Smooth muscle cell (in vitro differentiated cells): ENCODE results near the gene AARSD1. TPM values are rescaled to one million over a fixed set of nuclear protein-coding genes. Genes with fewer than 3 reads are reported as not detected.

Source experiments
- DNase-seq: peaks from one replicate; lab custom pipeline; 2025; ENCODE audit not compliant: unreplicated experiment; lab: John Stamatoyannopoulos, UW
- H2AFZ ChIP-seq: fragments of 200-600 bp; sonication (generic); 2 replicates; pipeline ENCODE4 v1.6.0; 2016; ENCODE audit warnings: antibody characterized with exemption, low read depth, mild to moderate bottlenecking
- H3F3A ChIP-seq: fragments of 200-600 bp; sonication (generic); 2 replicates; pipeline ENCODE4 v1.6.0; 2017; ENCODE audit warnings: antibody characterized with exemption, low read depth
- H3K27ac ChIP-seq: fragments of 200-600 bp; sonication (generic); 2 replicates; pipeline ENCODE4 v1.5.1; 2016; ENCODE audit warnings: low read depth, mild to moderate bottlenecking
- H3K27me3 ChIP-seq: fragments of 200-600 bp; sonication (generic); 2 replicates; pipeline ENCODE4 v1.6.1; 2016; ENCODE audit warnings: low read depth, mild to moderate bottlenecking
- H3K36me3 ChIP-seq: fragments of 200-600 bp; sonication (generic); 2 replicates; pipeline ENCODE4 v1.5.1; 2016; ENCODE audit warnings: low read depth
- H3K4me1 ChIP-seq: fragments of 200-600 bp; sonication (generic); 2 replicates; pipeline ENCODE4 v1.5.1; 2016; ENCODE audit warnings: low read depth
- H3K4me2 ChIP-seq: fragments of 200-600 bp; sonication (generic); 2 replicates; pipeline ENCODE4 v1.6.0; 2016; ENCODE audit warnings: mild to moderate bottlenecking
- H3K4me3 ChIP-seq: fragments of 200-600 bp; sonication (generic); 2 replicates; pipeline ENCODE4 v1.5.1; 2016; ENCODE audit warnings: mild to moderate bottlenecking
- H3K79me2 ChIP-seq: fragments of 200-600 bp; sonication (generic); 2 replicates; pipeline ENCODE4 v1.6.0; 2016; ENCODE audit warnings: low read depth, mild to moderate bottlenecking
- H3K9ac ChIP-seq: fragments of 200-600 bp; sonication (generic); 2 replicates; pipeline ENCODE4 v1.6.0; 2016; ENCODE audit warnings: low read depth
- H3K9me3 ChIP-seq: fragments of 200-600 bp; sonication (generic); replicated peaks from 2 replicates; pipeline ENCODE4 v1.5.1; 2016; ENCODE audit warnings: low read depth
- H4K20me1 ChIP-seq: fragments of 200-600 bp; sonication (generic); 2 replicates; pipeline ENCODE4 v1.6.0; 2016; ENCODE audit warnings: low read depth
- WGBS: methylation state at CpG from one replicate; pipeline ENCODE4 v1.1.7; 2016; ENCODE audit warnings: low lambda C conversion rate; 5-methylcytosine and 5-hydroxymethylcytosine counted together
- polyA plus RNA-seq: library from polyadenylated mRNA; unstranded; fragments of >200 nt; fragmentation: Nextera tagmentation; extraction: Ambion mirVana; gene quantifications from 2 replicates; pipeline ENCODE4 v1.2.1, GENCODE V29; 2016
- small RNA-seq: library from RNA; depleted of rRNA; stranded (forward); fragments of <200 nt; gene quantifications from one replicate; pipeline ENCODE3, GENCODE V24; 2014
- total RNA-seq: library from RNA; depleted of rRNA; stranded (reverse); fragments of >200 nt; gene quantifications from 2 replicates; pipeline ENCODE4 v1.2.3, GENCODE V29; 2014
- TF ChIP-seq, protein P1 (sequence below): fragments of 200-600 bp; sonication (generic); IDR thresholded peaks from 2 replicates; pipeline ENCODE4 v1.5.1; 2017; ENCODE audit warnings: borderline replicate concordance, mild to moderate bottlenecking, antibody characterized with exemption; ENCODE audit not compliant: insufficient read depth, poor library complexity, severe bottlenecking

AARSD1 gene
- total and polyA plus RNA-seq, 2 experiments from 2014 or later: 22.0 to 48.0 TPM

DNA sequence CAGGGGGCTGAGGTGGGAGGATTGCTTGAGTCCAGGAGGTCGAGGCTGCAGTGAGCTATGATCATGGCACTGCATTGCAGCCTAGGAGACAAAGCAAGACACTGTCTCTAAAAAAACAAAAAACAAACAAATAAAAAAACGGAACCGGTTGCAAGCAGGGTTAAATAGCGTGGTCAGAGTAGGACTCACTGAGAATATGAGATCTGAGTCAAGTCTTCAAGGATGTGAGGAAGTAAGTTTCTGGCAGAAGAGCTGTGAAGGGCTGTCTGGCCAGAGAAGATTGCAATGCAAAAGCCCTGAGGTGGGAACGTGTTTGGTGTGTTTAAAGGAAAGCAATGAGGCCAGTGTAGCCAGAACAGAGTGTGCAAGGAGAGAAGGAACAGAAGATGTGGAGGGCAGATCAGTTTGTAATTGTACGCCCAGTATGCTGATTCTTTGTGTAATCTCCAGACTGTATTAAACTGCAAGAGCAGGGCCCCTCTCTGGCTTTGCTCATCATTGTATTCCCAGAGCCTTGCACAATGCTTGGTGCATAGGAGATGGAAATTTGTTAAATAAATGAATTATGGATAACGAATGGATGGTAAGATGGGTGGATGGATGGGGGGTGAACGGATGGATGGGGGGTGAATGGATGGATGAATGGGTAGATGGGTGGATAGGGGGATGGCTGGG, 57.3 kb downstream of the AARSD1 start:
- Histone ChIP-seq H3K9me3 (no peaks in the 10 kb centered on the region), H3K9ac (no peak overlapping the region), H4K20me1 (no peaks in the 10 kb centered on the region), H3K4me2 (no peak overlapping the region), H3K27me3 (peaks cover 29% of the 10 kb centered on the region), H2AFZ (no peak overlapping the region), H3K36me3 (no peaks in the 10 kb centered on the region), H3F3A (no peaks in the 10 kb centered on the region), H3K4me1 (no peaks in the 10 kb centered on the region), H3K79me2 (no peaks in the 10 kb centered on the region), H3K27ac (no peak overlapping the region), H3K4me3 (no peak overlapping the region)
- TF ChIP-seq, protein P1, sequence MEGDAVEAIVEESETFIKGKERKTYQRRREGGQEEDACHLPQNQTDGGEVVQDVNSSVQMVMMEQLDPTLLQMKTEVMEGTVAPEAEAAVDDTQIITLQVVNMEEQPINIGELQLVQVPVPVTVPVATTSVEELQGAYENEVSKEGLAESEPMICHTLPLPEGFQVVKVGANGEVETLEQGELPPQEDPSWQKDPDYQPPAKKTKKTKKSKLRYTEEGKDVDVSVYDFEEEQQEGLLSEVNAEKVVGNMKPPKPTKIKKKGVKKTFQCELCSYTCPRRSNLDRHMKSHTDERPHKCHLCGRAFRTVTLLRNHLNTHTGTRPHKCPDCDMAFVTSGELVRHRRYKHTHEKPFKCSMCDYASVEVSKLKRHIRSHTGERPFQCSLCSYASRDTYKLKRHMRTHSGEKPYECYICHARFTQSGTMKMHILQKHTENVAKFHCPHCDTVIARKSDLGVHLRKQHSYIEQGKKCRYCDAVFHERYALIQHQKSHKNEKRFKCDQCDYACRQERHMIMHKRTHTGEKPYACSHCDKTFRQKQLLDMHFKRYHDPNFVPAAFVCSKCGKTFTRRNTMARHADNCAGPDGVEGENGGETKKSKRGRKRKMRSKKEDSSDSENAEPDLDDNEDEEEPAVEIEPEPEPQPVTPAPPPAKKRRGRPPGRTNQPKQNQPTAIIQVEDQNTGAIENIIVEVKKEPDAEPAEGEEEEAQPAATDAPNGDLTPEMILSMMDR: no peak
- 82% methylated on average over 8 of the region's 8 CpGs for WGBS
- no peak for DNase-seq

DNA sequence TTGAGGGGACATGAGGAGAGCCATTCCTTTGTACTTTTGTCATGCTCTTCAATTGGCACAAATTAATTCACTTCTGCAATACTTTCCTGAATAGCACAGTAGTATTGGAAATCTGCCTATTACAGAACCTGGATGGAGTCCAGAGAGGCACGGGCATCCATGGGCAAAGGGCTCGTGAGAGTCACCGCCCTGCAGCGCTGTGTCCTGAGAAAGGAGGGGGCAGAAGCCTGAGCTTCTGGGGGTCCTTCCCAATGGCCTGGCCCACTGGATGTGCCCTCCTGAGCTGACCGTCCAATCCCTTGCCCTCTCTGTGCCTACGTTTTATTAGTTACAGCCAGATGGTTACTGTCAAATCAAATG, 60.2 kb downstream of the AARSD1 start:
- Histone ChIP-seq H3K79me2 (no peaks in the 10 kb centered on the region), H3K9me3 (no peaks in the 10 kb centered on the region), H3K4me1 (no peaks in the 10 kb centered on the region), H3F3A (no peaks in the 10 kb centered on the region), H3K36me3 (no peaks in the 10 kb centered on the region), H4K20me1 (no peaks in the 10 kb centered on the region), H3K27me3 (peaks cover 16% of the 10 kb centered on the region), H3K4me3 (no peak overlapping the region), H3K27ac (no peak overlapping the region), H3K4me2 (no peak overlapping the region), H2AFZ (no peak overlapping the region), H3K9ac (no peak overlapping the region)
- WGBS: 91% methylated on average over 6 of the region's 6 CpGs
- DNase-seq: no peak
- TF ChIP-seq, protein P1: no peak

DNA sequence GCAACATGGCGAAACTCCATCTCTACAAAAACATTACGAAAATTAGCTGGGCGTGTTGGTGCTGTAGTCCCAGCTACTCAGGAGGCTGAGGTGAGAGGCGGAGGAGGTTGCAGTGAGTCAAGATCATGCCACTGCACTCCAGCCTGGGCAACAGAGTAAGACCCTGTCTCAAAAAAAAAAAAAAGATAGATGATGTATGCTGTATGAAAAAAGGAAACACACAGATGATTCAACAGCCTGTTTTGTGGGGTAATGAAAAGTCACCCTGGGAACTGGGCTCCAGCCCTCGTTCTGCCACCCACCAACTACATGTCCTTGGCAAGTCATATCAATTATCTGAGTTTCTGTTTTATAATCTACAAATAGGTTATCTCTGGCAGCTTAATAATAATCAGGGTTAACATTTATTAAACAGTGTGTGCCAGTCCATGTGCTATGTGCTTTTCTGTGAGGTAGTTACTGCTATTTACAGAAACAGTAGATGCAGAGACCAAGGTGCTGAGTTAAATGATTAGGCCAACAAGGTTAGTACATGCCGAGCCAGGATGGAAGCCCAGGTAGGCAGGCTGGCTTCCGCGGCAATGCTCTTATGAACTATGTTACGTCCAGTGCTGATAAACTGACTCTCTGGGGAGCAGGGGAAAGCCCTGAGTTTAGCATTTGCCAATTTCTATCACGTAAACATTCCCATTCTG, 62.6 kb downstream of the AARSD1 start:
- no peaks in the 10 kb centered on the region for H3K79me2 ChIP-seq
- H3K4me3 ChIP-seq: no peak overlapping the region
- peaks cover 11% of the 10 kb centered on the region for H3K27me3 ChIP-seq
- H3F3A ChIP-seq: no peaks in the 10 kb centered on the region
- H3K4me2 ChIP-seq: no peak overlapping the region
- no peak overlapping the region for H3K27ac ChIP-seq
- H3K9me3 ChIP-seq: no peaks in the 10 kb centered on the region
- H4K20me1 ChIP-seq: no peaks in the 10 kb centered on the region
- H3K9ac ChIP-seq: no peak overlapping the region
- H3K36me3 ChIP-seq: no peaks in the 10 kb centered on the region
- WGBS: 90% methylated on average over 10 of the region's 10 CpGs
- TF ChIP-seq, protein P1: no peak
- H3K4me1 ChIP-seq: no peaks in the 10 kb centered on the region
- H2AFZ ChIP-seq: no peak overlapping the region
- no peak for DNase-seq

Small RNA genes lying within 50 kb of the gene (small RNA-seq; reads per million reads assigned to genes)
- gene AARSD1 (0.76 reads per million, percentile 25 among the genes with 10 or more reads in this experiment), gene RF00561 (not detected)

Other genes with a start within 250 kb of the AARSD1 start
- gene EZH1, start 219.4 kb downstream of the AARSD1 start, total RNA-seq: 15.6 and 19.4 TPM in 2 replicates
- gene EZH1, start 219.4 kb downstream of the AARSD1 start, polyA plus RNA-seq: 8.0 and 10.0 TPM in 2 replicates
- 8.6 and 8.9 TPM in 2 replicates for gene RAMP2, start 203.2 kb downstream of the AARSD1 start, total RNA-seq
- gene RAMP2, start 203.2 kb downstream of the AARSD1 start, polyA plus RNA-seq: 22.0 and 25.7 TPM in 2 replicates
- gene VPS25, start 191.0 kb downstream of the AARSD1 start, total RNA-seq: 91.0 and 108 TPM in 2 replicates
- 129 and 139 TPM in 2 replicates for gene VPS25, start 191.0 kb downstream of the AARSD1 start, polyA plus RNA-seq
- gene WNK4, start 183.8 kb downstream of the AARSD1 start, total RNA-seq: 0.22 and 0.49 TPM in 2 replicates
- 0.39 TPM in 1 of 2 replicates, not detected in the other for gene WNK4, start 183.8 kb downstream of the AARSD1 start, polyA plus RNA-seq
- 71.1 and 106 TPM in 2 replicates for gene COA3, start 165.8 kb downstream of the AARSD1 start, total RNA-seq
- gene COA3, start 165.8 kb downstream of the AARSD1 start, polyA plus RNA-seq: 127 and 147 TPM in 2 replicates
- gene CNTD1, start 165.6 kb downstream of the AARSD1 start, total RNA-seq: not detected in 2 replicates
- gene CNTD1, start 165.6 kb downstream of the AARSD1 start, polyA plus RNA-seq: 0.17 and 0.71 TPM in 2 replicates
- 57.5 and 66.5 TPM in 2 replicates for gene BECN1, start 140.2 kb downstream of the AARSD1 start, total RNA-seq
- gene BECN1, start 140.2 kb downstream of the AARSD1 start, polyA plus RNA-seq: 54.8 and 61.9 TPM in 2 replicates
- gene PSME3, start 131.1 kb downstream of the AARSD1 start, total RNA-seq: 56.5 and 67.1 TPM in 2 replicates
- gene PSME3, start 131.1 kb downstream of the AARSD1 start, polyA plus RNA-seq: 85.3 and 87.0 TPM in 2 replicates
- gene AOC2, start 119.9 kb downstream of the AARSD1 start, total RNA-seq: 1.6 and 2.3 TPM in 2 replicates
- 0.91 and 2.1 TPM in 2 replicates for gene AOC2, start 119.9 kb downstream of the AARSD1 start, polyA plus RNA-seq
- gene AOC3, start 113.3 kb downstream of the AARSD1 start, total RNA-seq: 0.63 and 0.90 TPM in 2 replicates
- gene AOC3, start 113.3 kb downstream of the AARSD1 start, polyA plus RNA-seq: 0.65 and 1.5 TPM in 2 replicates
- gene G6PC1, start 63.7 kb downstream of the AARSD1 start, total RNA-seq: not detected in 2 replicates
- not detected in 2 replicates for gene G6PC1, start 63.7 kb downstream of the AARSD1 start, polyA plus RNA-seq
- 1.3 and 6.7 TPM in 2 replicates for gene PTGES3L, start 15.6 kb upstream of the AARSD1 start, total RNA-seq
- gene PTGES3L, start 15.6 kb upstream of the AARSD1 start, polyA plus RNA-seq: 6.8 and 8.3 TPM in 2 replicates
- 8.2 and 9.3 TPM in 2 replicates for gene RUNDC1, start 16.1 kb upstream of the AARSD1 start, total RNA-seq
- gene RUNDC1, start 16.1 kb upstream of the AARSD1 start, polyA plus RNA-seq: 15.7 and 19.2 TPM in 2 replicates
- 1,947 and 2,084 TPM in 2 replicates for gene RPL27, start 34.0 kb upstream of the AARSD1 start, total RNA-seq
- 963 and 994 TPM in 2 replicates for gene RPL27, start 34.0 kb upstream of the AARSD1 start, polyA plus RNA-seq
- 1.5 and 1.9 TPM in 2 replicates for gene IFI35, start 42.3 kb upstream of the AARSD1 start, total RNA-seq
- 6.3 and 7.4 TPM in 2 replicates for gene IFI35, start 42.3 kb upstream of the AARSD1 start, polyA plus RNA-seq
- gene VAT1, start 57.9 kb upstream of the AARSD1 start, total RNA-seq: 146 and 174 TPM in 2 replicates
- gene VAT1, start 57.9 kb upstream of the AARSD1 start, polyA plus RNA-seq: 218 and 229 TPM in 2 replicates
- gene RND2, start 60.8 kb upstream of the AARSD1 start, total RNA-seq: 0.27 and 0.81 TPM in 2 replicates
- gene RND2, start 60.8 kb upstream of the AARSD1 start, polyA plus RNA-seq: 1.1 and 1.7 TPM in 2 replicates
- gene BRCA1, start 160.9 kb upstream of the AARSD1 start, total RNA-seq: 17.2 and 22.7 TPM in 2 replicates
- gene BRCA1, start 160.9 kb upstream of the AARSD1 start, polyA plus RNA-seq: 2.7 and 5.4 TPM in 2 replicates
- gene NBR1, start 206.8 kb upstream of the AARSD1 start, total RNA-seq: 73.9 and 88.5 TPM in 2 replicates
- 43.5 and 47.6 TPM in 2 replicates for gene NBR1, start 206.8 kb upstream of the AARSD1 start, polyA plus RNA-seq
- 5.8 and 14.3 TPM in 2 replicates for gene TMEM106A, start 247.4 kb upstream of the AARSD1 start, total RNA-seq
- 4.6 and 10.4 TPM in 2 replicates for gene TMEM106A, start 247.4 kb upstream of the AARSD1 start, polyA plus RNA-seq